GM23338 (cell line): ENCODE measurements around the gene PAPPA. TPM values are rescaled to one million over a fixed set of nuclear protein-coding genes. Genes with fewer than 3 reads are reported as not detected.

Source experiments
- ATAC-seq: fragments of 200-7000 bp; cut with Tn5 transposase; 3 replicates; pipeline ENCODE4 v1.9.1; 2020
- DNase-seq: peaks from one replicate; pipeline ENCODE4 v3.0.0-alpha.2; 2015; ENCODE audit warnings: low spot score
- H2AFZ ChIP-seq: fragments of 200-600 bp; sonication (generic); 2 replicates; pipeline ENCODE4 v1.8.0; 2016; ENCODE audit warnings: antibody characterized with exemption, mild to moderate bottlenecking, moderate library complexity
- H3F3A ChIP-seq: fragments of 200-600 bp; sonication (generic); replicated peaks from 2 replicates; pipeline ENCODE4 v1.8.0; 2017; ENCODE audit warnings: antibody characterized with exemption, mixed run types, low read depth
- H3K27ac ChIP-seq: fragments of 200-600 bp; sonication (generic); 2 replicates; pipeline ENCODE4 v1.6.1; 2016; ENCODE audit warnings: low read depth
- H3K27me3 ChIP-seq: fragments of 200-600 bp; sonication (generic); 2 replicates; pipeline ENCODE4 v1.8.0; 2016; ENCODE audit warnings: mild to moderate bottlenecking, mixed run types, moderate library complexity; ENCODE audit not compliant: insufficient read depth
- H3K36me3 ChIP-seq: fragments of 200-600 bp; sonication (generic); 2 replicates; pipeline ENCODE4 v1.8.0; 2016; ENCODE audit warnings: mild to moderate bottlenecking; ENCODE audit not compliant: insufficient read depth
- H3K4me1 ChIP-seq: fragments of 200-600 bp; sonication (generic); 2 replicates; pipeline ENCODE4 v1.8.0; 2016; ENCODE audit warnings: mild to moderate bottlenecking, moderate library complexity; ENCODE audit not compliant: insufficient read depth
- H3K4me2 ChIP-seq: fragments of 200-600 bp; sonication (generic); 2 replicates; pipeline ENCODE4 v1.7.1; 2017; ENCODE audit warnings: mixed run types
- H3K4me3 ChIP-seq: fragments of 200-600 bp; sonication (generic); 2 replicates; pipeline ENCODE4 v1.6.1; 2016; ENCODE audit warnings: mixed run types
- H3K79me2 ChIP-seq: fragments of 200-600 bp; sonication (generic); replicated peaks from 2 replicates; pipeline ENCODE4 v1.8.0; 2017; ENCODE audit warnings: mild to moderate bottlenecking; ENCODE audit not compliant: insufficient read depth
- H3K9me2 ChIP-seq: fragments of 200-600 bp; sonication (generic); 2 replicates; pipeline ENCODE4 v1.8.0; 2017; ENCODE audit not compliant: insufficient read depth
- H4K20me1 ChIP-seq: fragments of 200-600 bp; sonication (generic); replicated peaks from 2 replicates; pipeline ENCODE4 v1.8.0; 2017; ENCODE audit warnings: mild to moderate bottlenecking; ENCODE audit not compliant: insufficient read depth
- H3K27ac Mint-ChIP-seq: 2 replicates; pipeline ENCODE4 v1.8.0; 2020; ENCODE audit warnings: inconsistent platforms, mild to moderate bottlenecking, moderate library complexity, mixed read lengths
- H3K27me3 Mint-ChIP-seq: 3 replicates; pipeline ENCODE4 v1.8.0; 2022; ENCODE audit warnings: low read depth, mild to moderate bottlenecking, moderate library complexity, mixed read lengths, inconsistent platforms; ENCODE audit not compliant: insufficient read depth, poor library complexity
- H3K36me3 Mint-ChIP-seq: 3 replicates; pipeline ENCODE4 v1.8.0; 2021; ENCODE audit warnings: low read depth, mild to moderate bottlenecking, inconsistent platforms, moderate library complexity, mixed read lengths
- H3K4me1 Mint-ChIP-seq: 3 replicates; pipeline ENCODE4 v1.8.0; 2020; ENCODE audit warnings: mild to moderate bottlenecking, inconsistent platforms, mixed read lengths
- H3K4me3 Mint-ChIP-seq: 3 replicates; pipeline ENCODE4 v1.8.0; 2021; ENCODE audit warnings: moderate library complexity, mild to moderate bottlenecking, inconsistent platforms, mixed read lengths
- H3K9me3 Mint-ChIP-seq: 3 replicates; pipeline ENCODE4 v1.8.0; 2020; ENCODE audit warnings: moderate library complexity, mild to moderate bottlenecking, inconsistent platforms, mixed read lengths
- CREB1 ChIP-seq: fragments of 250-450 bp; sonication (Bioruptor Pico); IDR thresholded peaks from 2 replicates; pipeline ENCODE4 v1.5.0; 2020; ENCODE audit warnings: low read depth, mild to moderate bottlenecking, moderate library complexity
- CTCF ChIP-seq, 2 experiments: fragments of 200-600 bp in 1 of 2; sonication (generic) in 1 of 2; conservative IDR thresholded peaks; 2 replicates each; pipeline versions ENCODE4 v1.5.1 to v1.6.1; 2016 to 2017; ENCODE audit warnings: antibody characterized with exemption in 2 of 2, low read depth in 2 of 2, mild to moderate bottlenecking in 2 of 2, moderate library complexity in 1 of 2
- EZH2phosphoT487 ChIP-seq: fragments of 200-600 bp; sonication (generic); IDR thresholded peaks from one replicate; pipeline ENCODE4 v1.8.1; 2018; ENCODE audit warnings: antibody characterized with exemption; ENCODE audit not compliant: unreplicated experiment
- POLR2AphosphoS5 ChIP-seq: IDR thresholded peaks from 2 replicates; pipeline ENCODE4 v1.6.1; 2016; ENCODE audit warnings: antibody characterized with exemption, low read depth
- STAT1 ChIP-seq: IDR thresholded peaks from one replicate; pipeline ENCODE4 v1.6.1; 2016; ENCODE audit warnings: antibody characterized with exemption; ENCODE audit not compliant: unreplicated experiment
- ZNF114 ChIP-seq: fragments of 250-450 bp; sonication (Bioruptor Pico); IDR thresholded peaks from 2 replicates; pipeline ENCODE4 v1.5.0; 2020; ENCODE audit warnings: mild to moderate bottlenecking, moderate library complexity
- ZNF331 ChIP-seq: fragments of 250-450 bp; sonication (Bioruptor Pico); IDR thresholded peaks from 2 replicates; pipeline ENCODE4 v1.5.0; 2020; ENCODE audit warnings: low read depth, mild to moderate bottlenecking, moderate library complexity
- ZNF462 ChIP-seq: fragments of 250-450 bp; sonication (Bioruptor Pico); IDR thresholded peaks from 2 replicates; pipeline ENCODE4 v1.5.0; 2020; ENCODE audit warnings: mild to moderate bottlenecking, moderate library complexity
- polyA plus RNA-seq: library from polyadenylated mRNA; unstranded; fragments of >200 nt; fragmentation: Nextera tagmentation; extraction: Ambion mirVana; gene quantifications from 2 replicates; pipeline ENCODE4 v1.2.1, GENCODE V29; 2016
- total RNA-seq: library from RNA; depleted of rRNA; stranded (reverse); fragments of >200 nt; shearing (Covaris generic); gene quantifications from 2 replicates; pipeline ENCODE4 v1.2.3, GENCODE V29; 2014

Gene PAPPA
- total and polyA plus RNA-seq, 2 experiments from 2014 or later = 0.38 to 0.66 TPM

GRCh38 chr9:116360016-116360415 lies 206.4 kb downstream of the PAPPA start (continued):
- TF ChIP-seq CTCF (conservative IDR thresholded peaks at IDR 0.05; ENCODE audit: low read depth in 2 of 2) (no peak), ZNF114 (CRISPR knock-in tag) (no peak), CREB1 (CRISPR knock-in tag) (no peak)

- H3K27me3 ChIP-seq = no peaks in the 10 kb centered on the region
- no peaks in the 10 kb centered on the region for H3K9me2 ChIP-seq
- no peaks in the 10 kb centered on the region for H3K79me2 ChIP-seq
- no peak for DNase-seq
- H3K36me3 ChIP-seq = no peaks in the 10 kb centered on the region
- Mint-ChIP-seq H3K4me1 (peaks cover 17% of the 10 kb centered on the region), H3K4me3 (no peak overlapping the region), H3K27ac (no peak overlapping the region), H3K27me3 (no peaks in the 10 kb centered on the region), H3K36me3 (no peaks in the 10 kb centered on the region), H3K9me3 (no peaks in the 10 kb centered on the region)
- H2AFZ ChIP-seq = no peak overlapping the region
- ATAC-seq = no peak
- TF ChIP-seq POLR2AphosphoS5 (no peak), CREB1 (CRISPR knock-in tag) (no peak), EZH2phosphoT487 (no peak), CTCF (conservative IDR thresholded peaks at IDR 0.05; ENCODE audit: low read depth in 2 of 2) (no peak), ZNF462 (CRISPR knock-in tag) (no peak), ZNF331 (CRISPR knock-in tag) (no peak), STAT1 (no peak)
- H3K4me3 ChIP-seq = no peak overlapping the region
- H3K4me1 ChIP-seq = peaks cover 10% of the 10 kb centered on the region
- H3K4me2 ChIP-seq = no peak overlapping the region
- no peak overlapping the region for H3K27ac ChIP-seq
- H3F3A ChIP-seq = no peaks in the 10 kb centered on the region
- peaks cover 3% of the 10 kb centered on the region; the same call in 1 of the 2 replicates for H4K20me1 ChIP-seq
These were observed 207.4 kb downstream of the PAPPA start for GRCh38 chr9:116360989-116361388.
